MV-4-11 (cell line): ENCODE results near the gene SLC6A5.

Experiments
- DNase-seq: peaks from one replicate; lab custom pipeline; 2025; lab: John Stamatoyannopoulos, UW

SLC6A5 gene

DNA sequence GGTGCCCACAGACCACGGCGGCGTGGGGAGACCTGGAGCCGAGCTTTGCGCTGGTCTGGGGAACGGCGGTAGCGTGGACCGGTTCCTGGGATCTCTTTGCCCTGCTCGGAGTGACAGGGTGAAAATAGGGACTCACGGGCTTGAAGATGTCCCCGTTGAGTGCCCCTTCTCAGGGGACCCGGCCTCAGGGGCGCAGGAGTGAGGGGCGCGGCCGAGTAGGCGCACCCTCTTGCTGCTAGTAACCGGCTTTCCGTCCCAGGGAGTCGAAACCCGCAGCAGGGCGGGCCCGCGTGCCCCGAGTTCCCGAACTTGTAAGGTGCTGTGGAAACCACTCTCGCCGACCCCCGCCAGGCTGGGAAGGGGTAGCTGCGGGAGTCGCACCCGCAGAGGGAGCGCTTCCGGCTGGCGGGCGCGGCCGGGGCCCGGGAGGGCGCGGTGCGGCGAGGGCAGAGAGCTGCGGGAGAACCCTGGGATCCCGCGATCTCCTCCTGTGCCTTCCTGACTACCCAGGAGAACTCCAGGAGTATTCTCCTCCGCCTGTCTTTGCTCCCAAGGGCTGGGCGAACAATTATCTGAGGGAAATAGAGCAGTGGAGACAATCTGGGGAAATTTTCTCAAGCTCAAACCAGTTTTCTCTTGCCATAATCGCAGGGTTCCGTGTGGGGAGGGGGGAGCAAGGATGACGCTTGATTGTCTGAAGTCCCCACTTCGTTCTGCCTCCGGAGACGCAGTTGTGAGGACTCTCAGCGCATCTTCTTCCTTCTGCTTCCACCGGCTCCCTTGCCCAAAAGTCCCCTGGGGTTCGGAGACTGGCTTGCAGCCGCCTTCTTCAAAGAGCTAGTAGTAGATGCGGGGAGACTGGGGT is 70.6 kb downstream of the SLC6A5 start:
- no peak for DNase-seq

DNA sequence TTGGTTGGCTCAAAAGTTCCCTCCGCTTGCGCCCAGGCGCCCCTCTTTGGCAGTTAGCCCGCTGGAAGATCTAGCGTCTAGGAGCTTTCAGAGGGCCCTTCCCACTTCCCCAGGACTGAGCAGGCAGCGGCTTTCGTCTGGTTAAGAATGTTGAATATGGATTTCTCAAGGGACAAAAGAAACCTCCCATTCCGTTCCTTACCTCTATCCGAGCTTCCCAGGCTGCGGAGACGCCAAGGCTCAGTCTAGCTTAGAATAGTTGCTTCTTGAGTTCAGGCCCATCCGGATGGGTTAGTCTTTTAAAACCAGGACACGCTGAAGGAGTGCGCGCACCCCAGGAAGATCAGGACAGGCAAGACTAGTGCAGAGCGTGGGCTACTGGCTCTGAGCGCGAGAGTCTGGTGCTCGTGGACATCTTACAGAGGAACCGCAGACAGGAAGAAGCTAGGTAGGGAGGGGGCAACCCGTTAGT is 71.6 kb downstream of the SLC6A5 start:
- no peak for DNase-seq

DNA sequence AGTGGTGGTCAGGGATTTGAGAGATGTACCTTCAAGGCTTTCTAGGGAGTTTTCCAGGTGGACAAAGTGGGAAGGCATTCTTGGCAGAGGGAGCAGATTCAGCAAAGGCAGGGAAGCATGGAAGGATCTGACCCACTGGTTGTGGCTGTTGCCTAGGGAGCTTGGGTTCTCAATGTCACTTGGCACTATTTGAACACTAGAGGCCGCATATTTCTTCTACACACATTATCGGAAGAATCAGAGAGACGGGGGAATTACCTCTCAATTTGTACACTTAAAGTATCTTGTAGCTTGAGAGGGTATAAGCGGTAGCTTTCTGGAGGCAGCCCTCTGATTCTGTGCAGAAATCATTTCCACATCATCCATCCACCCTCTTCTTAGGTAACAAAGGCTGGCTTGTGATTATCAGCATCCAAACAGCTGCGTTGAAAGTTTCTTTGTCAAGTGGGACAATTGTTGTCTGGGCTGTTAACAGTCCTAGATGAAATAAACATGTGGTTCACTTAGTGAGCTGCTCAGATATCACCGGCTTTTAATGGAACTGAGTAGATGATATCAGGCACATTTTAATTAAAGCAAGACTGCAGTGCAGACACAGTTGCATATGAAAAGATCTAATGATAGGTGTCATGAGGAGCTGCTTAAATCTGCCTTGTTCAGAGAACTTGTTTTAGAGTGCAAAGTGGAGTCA is 72.6 kb downstream of the SLC6A5 start:
- no peak for DNase-seq

DNA sequence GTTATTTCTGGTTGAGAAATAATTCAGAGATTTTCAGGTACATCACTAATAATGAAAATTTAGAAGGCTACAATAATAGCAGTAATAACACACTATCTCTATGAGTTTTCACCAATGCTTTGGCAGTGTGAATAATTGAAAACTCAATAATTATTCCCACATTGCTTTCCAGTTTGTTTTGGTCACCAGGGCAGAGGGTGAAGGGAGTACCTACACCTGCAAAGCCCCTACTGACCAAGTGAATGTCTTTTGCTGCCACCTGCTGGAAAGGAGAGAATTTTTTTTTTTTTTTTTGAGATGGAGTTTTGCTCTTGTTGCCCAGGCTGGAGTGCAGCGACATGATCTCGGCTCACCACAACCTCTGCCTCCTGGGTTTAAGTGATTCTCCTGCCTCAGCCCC is 73.2 kb downstream of the SLC6A5 start:
- no peak for DNase-seq

DNA sequence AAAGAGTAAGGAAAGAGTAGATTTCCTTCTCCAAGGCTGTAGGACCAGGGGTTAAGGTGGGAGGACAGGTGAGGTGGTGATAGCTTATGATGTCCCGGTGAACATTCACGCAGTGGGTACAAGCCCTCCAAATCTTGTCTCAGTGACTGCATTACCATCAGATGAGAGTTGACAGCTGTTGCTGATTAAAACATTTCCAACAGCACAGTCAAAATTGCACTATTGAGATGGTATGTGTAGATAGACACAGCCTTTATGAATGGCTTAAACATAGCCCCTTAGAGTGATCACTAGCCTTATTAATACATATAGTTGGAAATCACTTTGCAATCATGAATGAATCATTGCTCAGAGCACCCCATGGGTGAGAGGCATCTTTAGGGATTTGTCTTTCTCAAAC is 77.2 kb downstream of the SLC6A5 start:
- DNase-seq = no peak

DNA sequence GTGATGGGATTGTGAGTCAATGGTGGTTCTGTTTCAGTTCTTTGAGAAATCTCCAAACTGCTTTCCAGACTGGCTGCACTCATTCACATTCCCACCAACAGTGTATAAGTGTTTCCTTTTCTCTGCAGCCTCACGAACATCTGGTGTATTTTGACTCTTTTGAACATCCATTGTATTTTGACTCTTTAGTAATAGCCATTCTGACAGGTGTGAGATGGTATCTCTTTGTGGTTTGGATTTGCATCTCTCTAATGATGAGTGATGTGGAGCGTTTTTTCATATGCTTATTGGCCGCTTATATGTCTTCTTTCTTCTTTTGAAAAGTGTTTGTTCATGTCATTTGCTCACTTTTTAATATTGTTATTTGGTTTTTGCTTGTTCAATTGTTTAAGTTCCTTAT is 89.4 kb downstream of the SLC6A5 start:
- DNase-seq = no peak

DNA sequence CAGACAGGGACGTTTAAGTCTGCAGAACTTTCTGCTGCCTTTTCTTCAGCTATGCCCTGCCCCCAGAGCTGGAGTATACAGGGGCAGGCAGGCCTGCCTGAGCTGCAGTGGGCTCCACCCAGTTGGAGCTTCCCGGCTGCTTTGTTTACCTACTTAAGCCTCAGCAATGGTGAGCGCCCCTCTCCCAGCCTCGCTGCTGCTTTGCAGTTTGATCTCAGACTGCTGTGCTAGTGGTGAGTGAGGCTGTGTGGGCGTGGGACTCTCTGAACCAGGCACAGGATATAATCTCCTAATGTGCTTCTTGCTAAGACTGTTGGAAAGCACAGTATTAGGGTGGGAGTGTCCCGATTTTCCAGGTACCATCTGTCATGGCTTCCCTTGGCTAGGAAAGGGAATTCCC is 108.5 kb downstream of the SLC6A5 start:
- no peak for DNase-seq
